GM19324 (cell line): ENCODE results near the gene SLFN11.
"Not testable (repeated sequence)": the region's sequence is repeated elsewhere in the genome, so short reads cannot be mapped to it uniquely, and the experiment has no call there.

Experiments
- ATAC-seq: cut with Tn5 transposase; IDR thresholded peaks from one replicate; pipeline ENCODE4 v1.9.1; 2021; ENCODE audit warnings: mild to moderate bottlenecking, moderate library complexity; ENCODE audit not compliant: unreplicated experiment, low FRiP score

SLFN11 gene, protein sequence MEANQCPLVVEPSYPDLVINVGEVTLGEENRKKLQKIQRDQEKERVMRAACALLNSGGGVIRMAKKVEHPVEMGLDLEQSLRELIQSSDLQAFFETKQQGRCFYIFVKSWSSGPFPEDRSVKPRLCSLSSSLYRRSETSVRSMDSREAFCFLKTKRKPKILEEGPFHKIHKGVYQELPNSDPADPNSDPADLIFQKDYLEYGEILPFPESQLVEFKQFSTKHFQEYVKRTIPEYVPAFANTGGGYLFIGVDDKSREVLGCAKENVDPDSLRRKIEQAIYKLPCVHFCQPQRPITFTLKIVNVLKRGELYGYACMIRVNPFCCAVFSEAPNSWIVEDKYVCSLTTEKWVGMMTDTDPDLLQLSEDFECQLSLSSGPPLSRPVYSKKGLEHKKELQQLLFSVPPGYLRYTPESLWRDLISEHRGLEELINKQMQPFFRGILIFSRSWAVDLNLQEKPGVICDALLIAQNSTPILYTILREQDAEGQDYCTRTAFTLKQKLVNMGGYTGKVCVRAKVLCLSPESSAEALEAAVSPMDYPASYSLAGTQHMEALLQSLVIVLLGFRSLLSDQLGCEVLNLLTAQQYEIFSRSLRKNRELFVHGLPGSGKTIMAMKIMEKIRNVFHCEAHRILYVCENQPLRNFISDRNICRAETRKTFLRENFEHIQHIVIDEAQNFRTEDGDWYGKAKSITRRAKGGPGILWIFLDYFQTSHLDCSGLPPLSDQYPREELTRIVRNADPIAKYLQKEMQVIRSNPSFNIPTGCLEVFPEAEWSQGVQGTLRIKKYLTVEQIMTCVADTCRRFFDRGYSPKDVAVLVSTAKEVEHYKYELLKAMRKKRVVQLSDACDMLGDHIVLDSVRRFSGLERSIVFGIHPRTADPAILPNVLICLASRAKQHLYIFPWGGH

DNA sequence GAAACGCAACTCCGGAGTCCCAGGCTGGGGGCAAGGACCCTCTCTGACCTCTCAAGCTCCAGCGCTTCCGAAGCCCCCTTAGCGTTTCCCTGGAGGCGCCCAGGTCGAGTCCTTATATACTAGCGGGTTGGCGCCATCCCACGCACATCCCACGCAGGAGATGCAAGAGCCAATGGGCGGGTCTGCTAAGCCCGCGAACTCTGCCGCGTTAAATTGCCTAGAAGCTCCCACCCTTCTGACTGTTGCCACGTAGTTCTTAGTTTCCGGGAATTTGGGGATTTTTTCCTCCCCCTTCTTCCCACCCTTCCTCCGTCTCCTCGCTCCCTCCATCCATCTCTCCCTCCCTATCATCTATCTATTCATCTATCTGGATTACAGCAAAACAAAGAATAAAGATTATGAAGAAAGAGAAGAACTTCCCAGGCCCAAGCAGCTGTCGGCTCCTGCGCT, at the start of gene SLFN11:
Gene SLFN11 (minus strand): TSS at position 88 of the 450 bp plus-strand sequence. CDS start 9,814 bp downstream, outside the sequence.
- peak; percentile 47 for ATAC-seq

DNA sequence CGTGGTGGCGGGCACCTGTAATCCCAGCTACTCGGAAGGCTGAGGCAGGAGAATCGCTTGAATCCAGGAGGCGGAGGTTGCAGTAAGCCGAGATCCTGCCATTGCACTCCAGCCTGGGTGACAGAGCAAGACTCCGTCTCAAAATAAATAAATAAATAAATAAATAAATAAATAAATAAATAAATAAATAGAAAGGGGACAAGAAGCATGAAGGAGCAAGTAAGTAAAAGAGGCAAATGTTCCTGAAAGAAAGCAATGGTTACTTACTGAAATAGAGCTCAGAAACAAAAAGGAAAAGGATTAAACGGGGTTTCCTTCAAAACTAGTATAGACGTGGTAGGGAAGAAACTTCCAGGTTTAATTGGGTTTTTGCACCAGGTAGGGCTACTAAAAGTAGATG, 47.6 kb upstream of the SLFN11 start:
- not testable (repeated sequence) for ATAC-seq

DNA sequence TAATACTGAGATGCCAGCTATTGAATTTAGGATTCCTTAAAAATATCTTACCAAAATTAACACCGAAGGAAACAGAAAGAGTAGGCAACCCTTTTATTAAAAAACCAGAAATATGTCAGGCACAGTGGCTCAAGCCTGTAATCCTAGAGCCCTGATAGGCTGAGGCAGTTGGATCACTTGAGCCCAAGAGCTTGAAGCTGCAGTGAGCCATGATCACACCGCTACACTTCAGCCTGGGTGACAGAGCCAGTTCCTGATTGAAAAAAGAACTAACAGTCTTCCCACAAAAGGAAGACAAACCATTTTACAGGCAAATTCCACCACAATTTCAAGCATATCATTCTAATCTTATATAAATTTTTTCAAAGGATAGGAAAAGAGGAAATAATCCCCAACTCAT, 43.2 kb upstream of the SLFN11 start:
- ATAC-seq = no peak

DNA sequence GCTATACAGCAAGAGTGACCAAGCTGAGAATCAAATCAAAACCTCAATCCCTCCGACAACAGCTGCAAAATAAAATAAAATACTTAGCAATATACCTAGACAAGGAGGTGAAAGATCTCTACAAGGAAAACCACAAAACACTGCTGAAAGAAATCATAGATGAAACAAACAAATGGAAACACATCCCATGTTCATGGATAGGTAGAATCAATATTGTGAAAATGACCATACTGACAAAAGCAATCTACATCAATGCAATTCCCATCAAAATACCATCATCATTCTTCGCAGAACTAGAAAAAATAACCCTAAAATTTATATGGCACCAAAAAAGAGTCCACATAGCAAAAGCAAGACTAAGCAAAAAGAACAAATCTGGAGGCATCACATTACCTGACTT, 41.3 kb upstream of the SLFN11 start:
- not testable (repeated sequence) for ATAC-seq

DNA sequence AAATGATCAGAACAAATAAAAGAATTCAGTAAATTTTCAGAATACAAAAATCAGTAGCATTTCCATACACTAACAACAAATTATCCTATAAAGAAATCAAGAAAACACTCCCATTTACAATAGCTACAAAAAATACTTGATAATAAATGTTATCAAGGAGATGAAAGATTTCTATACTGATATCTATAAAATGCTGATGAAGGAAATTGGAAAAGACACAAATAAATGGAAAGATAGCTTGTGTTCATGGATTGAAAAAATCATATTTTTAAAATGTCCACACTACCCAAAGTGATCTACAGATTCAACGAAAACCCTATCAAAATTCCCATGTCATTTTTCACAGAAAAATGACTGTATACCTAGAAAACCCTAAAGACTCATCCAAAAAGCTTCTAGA, 40.8 kb upstream of the SLFN11 start:
- ATAC-seq = no peak

DNA sequence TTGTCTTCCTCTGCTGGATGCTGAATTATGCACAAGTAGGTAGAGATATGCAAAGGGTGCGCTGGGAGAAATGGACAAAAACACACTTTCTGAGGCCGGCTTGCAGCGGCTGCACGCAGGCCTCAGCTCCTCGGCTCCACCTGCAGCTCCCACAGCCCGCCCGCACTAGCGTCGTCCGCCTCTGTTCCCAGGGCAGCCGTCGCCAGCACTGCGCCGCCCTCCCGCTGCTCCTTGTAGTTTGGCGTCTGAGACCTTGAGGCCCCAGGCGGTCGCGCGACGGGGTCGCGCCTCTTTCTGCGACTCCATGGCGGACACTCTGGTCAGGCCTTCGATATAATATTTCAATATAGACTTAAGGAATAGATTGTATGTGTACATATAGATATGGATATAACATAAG, 34.1 kb upstream of the SLFN11 start:
- ATAC-seq = no peak

DNA sequence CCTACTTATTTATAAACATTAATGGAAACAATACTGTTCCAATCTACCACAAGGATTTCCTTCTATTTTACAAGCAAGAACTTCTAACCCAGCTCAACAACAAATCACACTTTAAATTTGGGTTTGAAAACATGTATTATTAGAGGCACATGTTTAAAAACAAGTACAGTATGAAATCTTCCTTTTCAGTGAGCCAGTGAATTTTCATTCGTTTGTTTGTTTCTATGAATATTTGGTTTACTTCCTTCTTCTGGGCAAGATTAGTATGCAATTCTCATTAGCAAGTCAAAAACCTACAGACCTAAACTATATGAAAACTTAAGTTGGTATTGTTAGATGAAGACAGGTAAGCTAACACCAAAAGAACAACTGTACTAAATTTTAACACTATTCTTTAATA, 33.1 kb upstream of the SLFN11 start:
- ATAC-seq = no peak

DNA sequence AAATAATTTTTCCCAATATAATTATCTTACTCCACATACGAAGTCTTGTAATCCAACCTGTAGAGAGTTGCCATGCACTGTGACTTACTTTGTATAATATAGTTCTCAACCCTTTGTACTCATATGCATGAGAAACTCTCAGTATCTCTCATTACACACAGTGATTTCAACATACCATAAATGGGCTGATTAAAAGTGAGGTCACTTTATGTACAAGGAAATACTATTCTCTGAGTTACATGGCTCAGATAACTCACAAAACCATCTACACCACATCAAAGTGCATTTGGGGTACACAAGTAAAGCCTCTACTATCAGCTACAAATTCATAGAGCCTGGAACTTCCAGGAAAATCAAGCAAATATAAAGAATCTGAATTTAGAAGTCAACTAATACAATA, 30.9 kb upstream of the SLFN11 start:
- ATAC-seq = no peak

DNA sequence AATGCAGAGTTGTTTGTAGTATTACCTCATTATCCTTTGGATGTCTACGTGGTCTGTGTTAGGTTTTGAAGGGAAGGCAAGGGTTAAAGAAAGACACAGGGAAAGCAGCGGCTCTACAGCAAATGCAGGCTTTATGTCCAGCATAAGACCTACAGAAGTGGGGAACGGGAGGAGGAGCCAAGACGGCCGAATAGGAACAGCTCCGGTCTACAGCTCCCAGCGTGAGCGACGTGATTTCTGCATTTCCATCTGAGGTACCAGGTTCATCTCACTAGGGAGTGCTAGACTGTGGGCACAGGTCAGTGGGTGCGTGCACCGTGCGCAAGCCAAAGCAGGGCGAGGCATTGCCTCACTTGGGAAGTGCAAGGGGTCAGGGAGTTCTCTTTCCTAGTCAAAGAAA, 20.4 kb upstream of the SLFN11 start:
- ATAC-seq = not testable (repeated sequence)

DNA sequence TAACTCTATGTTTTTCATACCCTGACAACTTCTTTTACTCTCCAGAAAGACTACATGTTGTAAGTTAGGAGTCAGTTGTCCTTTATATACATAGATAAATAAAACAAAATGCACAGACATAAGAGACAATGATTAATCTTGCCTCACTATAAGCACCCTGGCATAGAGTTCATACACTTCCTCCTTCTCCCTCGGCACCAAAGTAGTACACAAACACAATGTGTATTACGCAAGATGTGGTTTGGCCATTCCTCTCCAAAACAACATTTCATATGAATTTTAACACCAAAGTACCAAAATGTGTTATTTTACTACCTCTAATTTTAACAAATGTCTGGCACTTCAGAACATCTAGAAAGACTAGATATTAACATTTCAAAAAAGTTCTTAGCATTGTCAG, 17.2 kb upstream of the SLFN11 start:
- no peak for ATAC-seq

DNA sequence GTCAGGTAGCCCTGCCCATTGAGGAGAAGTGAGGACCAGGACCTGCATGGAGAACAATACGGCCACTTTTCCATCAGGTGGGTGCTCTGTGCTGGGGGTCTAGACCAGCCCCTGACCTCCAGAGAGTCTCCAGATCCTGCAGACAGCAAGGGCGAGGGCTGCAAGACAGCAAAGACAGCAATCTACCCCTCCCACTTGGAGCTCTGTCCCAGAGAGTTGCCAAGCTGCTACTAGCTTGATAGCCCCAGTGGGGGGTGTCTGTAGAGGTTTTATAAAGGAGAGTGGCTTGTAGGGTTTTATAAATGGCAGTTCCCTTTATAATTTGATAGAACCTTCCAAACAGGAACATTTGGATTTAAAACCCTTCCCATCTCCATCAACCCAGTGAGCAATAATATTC, 16.7 kb upstream of the SLFN11 start:
- no peak for ATAC-seq

DNA sequence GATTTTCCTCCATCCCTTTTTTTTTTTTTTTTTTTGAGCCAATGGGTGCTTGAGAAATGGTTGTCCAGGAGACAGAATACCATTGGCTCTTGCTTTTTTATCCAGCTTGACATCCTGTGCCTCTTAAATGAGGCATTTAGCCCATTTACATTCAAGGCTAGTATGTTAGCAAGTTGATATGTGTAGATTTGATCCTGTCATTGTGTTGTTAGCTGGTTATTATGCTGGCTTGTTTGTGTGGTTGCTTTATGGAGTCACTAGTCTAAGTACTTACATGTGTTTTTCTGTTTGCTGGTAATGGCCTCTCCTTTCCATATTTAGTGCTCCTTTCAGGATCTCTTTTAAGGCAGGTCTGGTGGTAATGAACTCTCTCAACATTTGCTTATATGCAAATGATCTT, 14.1 kb upstream of the SLFN11 start:
- no peak for ATAC-seq

DNA sequence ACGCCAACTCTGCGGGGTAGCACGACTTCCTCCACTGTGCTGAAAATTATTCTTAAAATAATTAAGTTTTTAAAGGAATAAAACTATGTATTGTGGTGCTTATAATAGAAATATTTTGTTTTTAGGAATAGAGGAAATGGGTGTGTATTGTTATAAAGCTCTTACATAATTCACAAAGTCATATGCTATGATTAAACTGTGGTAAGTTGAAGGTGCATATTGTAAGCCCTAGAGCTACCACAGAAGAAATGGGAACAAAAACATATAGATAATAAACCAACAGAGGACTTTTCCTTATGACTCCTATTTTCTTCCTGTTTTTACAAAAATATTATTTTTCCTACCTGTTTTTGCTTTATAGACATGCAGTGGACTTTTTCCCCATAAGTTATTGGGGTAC, 4.3 kb upstream of the SLFN11 start:
- ATAC-seq = no peak

DNA sequence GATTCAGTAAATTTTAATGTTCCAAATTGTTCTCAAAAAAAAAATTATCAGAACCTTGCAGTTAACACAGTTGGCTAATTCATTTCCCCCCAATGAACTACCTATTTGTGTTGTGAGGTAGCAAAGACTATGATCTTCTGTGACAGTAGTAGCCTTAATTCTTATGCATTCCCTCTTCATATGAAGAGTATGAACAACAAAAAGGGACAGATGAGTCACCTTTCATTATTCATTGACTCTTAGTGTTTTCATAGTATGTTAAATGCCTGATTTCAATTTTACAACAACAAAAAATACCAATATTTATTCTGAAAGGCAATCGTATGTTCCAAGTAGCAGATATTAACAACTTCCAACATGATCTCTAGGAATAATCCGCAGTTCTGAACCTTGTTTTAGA, 3.6 kb upstream of the SLFN11 start:
- ATAC-seq = no peak

DNA sequence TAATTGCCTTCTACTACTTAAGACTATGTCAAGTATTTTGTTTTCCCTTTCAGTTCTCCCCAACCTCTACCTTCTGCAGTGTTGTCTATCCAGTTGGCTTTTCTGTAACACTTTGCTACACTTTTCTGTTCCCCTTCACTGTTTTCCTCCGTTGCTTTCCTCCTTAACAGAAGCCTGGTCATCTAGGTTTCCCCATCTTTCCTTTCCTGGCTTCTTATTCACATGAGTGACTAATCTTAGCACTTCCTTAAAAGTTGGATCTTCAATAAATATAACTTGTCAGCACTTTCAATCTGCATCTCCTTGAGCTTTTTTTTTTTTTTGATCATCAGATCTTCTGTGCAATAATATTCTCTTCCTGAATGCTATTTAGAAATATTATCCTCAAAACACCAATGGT, 2.8 kb upstream of the SLFN11 start:
- ATAC-seq = no peak

DNA sequence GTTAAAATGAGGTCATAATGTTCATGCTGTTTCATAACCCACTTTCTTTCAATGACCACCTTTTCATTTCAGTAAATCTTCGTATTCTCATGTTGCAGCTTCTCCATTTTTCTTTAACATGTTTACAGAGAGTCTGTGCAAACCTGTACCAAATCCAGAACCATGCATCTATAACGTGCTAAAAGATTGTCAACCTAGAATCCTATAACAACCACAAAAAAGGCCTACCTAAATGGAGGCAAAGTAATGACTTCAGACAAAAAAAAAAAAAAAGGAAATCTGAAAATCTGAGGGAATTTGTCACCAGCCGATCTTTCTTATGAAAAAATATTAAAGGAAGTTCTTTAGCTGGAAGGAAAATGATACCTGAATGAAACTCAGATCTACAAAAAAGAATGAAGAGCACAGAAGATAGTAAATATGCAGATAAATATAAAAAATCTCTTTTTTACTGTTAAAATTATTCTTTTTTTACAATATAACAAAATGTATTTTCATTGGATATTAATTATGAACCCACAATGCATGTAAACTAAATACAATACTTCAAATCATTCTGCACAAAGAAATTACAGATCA, 1.4 kb upstream of the SLFN11 start:
- ATAC-seq = no peak

DNA sequence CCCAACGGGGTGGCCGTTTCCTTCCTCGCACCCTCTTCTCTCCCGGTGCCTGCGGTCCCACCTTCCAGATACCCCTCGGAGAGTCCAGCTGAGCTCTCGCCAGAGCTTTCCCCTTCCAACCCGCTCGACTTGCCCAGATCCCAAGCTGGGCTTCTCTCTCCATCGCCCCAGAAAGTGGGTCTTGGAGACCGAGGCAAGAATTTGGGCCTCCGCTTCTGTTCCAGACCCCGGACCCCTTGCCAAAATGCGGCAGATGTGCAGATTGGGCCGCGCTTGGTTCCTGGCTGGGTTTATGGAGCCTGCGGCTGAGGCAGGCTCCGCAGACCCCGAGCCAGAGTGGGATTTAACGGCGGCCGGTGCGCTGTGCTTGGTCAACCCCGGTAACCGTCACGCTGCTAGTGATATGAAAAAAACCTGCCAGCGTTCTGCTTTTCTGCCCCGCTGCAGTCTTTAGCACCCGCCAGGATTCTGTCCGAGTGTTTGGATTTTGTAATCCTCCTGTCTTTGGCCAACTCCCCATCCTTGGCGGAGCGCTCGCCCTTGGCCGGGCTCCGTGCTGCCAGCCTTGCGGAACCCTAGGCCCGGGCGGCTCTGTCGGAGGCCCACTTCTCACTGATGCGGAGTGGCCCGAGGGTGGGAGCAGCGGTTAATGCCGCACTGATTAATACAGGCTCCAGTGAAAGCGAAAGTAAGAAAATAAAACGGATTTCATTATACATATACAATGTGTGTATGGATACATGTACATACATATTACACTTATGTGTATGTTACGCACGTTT, 754 bp upstream of the SLFN11 start:
- no peak for ATAC-seq

DNA sequence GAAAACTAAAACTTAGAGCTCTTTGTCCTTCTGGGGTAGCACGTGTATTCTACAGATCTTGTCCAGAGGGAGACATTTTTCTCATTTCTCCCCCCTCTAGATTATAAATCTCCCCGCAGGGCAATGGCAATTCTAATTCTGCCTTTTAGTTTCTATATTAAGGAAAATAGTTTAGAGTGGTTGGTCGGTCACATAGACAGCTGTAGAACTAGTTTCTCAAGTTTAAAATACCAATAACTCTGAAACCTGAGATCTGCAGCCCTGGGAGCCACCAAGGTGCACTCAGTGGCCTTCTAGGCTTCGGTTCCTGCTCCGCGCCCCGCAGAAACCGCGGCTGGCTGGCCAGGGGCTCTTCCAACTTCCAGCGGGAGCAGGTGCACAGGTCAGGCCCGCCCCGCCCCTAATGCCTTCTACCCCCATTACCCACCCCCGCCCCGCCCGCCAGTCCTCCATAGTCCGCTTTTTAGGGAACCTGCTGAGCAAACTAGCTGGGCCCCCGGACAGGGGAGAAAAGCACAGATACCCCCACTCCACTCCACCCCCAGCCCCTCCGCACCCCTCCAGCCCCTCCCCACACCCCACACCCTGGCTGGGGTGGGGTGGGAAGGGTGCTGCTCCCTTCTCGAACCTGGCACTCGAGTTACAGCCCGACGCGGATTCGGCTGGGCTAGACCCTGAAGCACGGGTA, 431 bp downstream of the SLFN11 start:
- ATAC-seq = peak; percentile 19

DNA sequence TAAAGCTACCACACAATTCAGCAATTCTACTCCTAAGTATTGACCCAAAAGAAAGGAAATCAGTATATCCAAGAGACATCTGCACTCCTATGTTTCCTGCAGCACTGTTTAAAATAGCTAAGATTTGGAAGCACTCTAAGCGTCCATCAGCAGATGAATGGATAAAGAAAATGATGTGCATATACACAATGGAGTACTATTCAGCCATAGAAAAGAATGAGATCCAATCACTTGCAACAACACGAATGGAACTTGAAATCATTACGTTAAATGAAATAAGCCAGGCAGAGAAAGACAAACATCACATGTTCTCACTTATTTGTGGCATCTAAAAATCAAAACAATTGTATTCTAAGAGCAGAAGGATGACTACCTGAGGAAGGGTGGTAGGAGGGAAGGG, 1.5 kb downstream of the SLFN11 start:
- ATAC-seq = no peak
